ENCODE results near the gene GNGT2.

Gene GNGT2

DNA sequence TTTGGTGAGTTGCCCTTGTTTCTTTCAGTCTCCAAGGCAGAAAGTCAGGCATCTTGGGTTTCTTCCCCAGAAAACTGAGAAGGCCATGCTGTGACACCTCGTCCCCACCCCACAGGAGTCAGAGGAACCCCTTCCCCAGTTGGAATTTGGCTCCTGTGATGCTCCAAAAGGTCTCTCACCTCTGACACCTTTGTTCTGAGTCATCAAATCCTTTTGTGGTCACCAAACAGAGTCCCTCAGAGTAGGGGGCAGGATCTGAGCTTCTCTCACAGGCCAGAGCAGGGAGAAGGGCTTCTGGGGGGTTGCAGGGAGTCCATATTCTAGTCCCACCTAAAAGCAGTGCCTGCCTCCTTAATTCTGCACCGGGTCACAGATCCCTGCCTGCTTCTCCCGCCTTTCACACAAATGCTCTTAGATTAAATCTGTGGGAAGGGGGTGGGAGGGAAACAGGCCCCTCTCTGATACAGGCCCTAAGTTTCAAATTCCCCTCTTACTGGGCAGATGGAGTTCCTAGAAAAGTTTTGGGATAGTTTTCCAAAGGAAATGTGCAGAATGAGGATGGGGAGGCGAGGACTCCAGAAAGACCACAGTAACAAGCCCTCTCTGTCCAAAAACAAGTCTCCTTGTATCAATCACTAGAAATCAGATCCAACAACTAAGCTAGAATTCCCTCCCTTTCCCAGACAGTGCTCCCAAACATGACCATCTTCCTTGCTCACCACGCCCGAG lies 18.9 kb upstream of the GNGT2 start:
- DNase-seq (ENCODE audit: low spot score) = no peak

DNA sequence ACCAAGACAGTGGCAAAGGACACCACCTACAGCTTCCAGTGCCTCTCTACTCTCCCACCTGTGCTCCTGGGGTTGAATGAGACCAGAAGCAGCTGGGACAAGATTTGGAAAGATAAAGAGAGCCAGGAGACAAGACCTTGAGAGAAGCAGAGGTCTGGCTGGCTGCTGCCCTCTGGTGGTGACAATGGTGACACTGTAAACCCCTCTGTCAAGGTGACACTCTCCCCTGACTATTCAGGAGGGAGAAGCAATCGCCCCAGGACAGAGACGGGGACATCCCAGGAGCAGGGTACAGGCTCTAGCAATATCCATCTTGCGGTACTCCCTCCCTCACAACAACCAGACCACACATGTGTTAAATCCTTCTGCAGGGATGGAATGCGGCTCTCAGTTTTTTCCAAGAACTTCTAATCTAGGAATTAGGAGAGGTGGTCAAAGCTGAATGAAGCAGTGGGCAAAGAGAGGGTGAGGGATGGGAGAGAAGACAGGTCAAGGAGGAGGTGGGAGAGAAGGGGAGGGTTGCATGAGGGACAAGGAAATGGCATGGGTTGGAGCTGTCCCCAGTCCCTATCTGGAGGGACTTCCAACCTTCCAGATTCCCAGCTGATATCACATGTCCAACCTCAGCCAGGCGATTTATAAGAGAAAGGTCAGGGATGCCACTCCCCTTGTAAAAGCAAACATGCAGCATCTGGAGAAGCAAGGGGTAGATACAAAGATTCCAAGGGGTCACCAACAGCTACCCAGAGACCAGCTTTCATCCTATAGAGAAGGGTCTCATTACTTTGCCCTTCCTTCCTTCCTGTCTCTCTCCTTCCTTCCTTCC lies 17.3 kb upstream of the GNGT2 start:
- DNase-seq (ENCODE audit: low spot score) = peak; percentile 85

DNA sequence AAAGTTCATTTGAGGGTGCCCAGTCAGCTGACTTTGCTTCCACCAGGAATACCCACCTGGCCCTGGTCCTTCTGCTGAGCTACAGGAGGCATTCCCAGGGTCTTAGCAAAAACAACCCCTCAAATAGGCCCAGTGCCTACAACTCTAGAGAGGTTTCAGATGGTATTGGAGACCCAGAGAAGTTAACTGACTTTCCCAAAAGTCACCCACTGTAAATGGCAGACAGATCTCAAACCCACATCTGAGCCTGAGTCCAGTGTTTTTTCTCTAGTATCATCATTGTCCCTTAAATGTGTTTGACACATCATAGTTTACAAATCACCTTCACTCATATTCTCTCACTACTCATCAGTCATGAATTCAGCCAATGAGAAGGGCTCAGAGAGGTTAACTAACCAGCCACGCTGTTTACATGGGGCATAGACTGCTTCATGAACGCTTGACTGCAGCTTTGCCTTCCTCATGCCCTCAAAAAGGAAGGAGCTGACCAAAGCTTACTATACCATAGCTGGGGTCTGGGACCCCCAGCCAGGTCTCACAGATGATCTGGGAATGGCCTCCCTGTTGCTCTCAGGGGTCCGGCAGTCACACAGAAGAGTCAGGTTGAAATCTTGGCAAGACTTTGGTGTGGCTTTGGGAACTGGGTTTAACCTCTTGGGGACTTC lies 16.5 kb upstream of the GNGT2 start:
- no peak for DNase-seq (ENCODE audit: low spot score)

DNA sequence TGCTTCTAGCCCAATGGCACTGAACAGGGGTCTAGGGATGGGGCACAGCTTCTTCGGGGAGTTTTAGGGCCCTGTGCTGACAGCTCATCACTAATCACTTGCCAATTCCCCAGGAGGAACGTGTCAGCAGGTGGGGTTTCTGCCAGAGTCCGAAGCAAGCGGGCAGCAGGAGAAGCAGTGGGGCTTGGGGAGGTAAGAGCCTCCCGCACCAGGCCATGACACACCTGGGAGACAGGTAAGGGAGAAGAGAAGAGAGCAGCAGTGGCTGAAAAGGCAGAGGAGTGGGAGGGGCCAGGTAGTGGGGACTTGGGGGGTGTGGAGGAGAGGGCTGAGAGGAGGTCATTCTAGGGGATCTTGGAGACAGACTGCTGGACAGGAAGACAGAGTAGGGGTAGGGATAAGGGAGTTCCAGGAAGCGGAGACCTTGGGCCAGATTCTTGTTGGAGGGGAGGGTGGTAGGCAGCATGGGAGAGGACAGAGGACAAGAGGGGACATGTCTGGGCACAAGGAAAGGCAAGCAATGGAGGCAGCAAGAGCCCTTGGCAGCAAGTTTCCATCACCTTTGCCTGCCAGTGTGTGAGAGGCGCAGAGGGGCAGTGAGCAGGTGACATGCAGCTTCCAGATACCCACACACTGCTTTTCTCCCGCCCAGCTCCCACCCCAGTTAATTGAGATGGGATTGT lies 15.3 kb upstream of the GNGT2 start:
- DNase-seq (ENCODE audit: low spot score) = no peak

DNA sequence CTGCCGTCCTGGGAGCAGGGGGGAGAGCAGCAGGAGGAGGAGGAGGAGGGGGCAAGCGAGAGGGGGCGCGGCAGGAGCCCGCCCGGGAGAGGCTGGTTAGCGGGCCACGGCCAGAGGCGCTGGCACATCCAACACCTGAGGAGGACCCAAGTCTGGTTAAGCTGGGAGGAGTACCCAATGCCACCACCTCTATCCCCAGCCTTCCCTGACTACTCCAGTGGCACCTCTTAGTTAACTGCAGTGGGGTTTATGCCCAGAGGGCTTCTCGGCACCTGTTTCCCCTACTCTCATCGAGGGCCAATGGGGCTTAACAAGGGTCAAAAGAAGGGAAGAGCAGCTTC lies 14.6 kb upstream of the GNGT2 start:
- no peak for DNase-seq (ENCODE audit: low spot score)

DNA sequence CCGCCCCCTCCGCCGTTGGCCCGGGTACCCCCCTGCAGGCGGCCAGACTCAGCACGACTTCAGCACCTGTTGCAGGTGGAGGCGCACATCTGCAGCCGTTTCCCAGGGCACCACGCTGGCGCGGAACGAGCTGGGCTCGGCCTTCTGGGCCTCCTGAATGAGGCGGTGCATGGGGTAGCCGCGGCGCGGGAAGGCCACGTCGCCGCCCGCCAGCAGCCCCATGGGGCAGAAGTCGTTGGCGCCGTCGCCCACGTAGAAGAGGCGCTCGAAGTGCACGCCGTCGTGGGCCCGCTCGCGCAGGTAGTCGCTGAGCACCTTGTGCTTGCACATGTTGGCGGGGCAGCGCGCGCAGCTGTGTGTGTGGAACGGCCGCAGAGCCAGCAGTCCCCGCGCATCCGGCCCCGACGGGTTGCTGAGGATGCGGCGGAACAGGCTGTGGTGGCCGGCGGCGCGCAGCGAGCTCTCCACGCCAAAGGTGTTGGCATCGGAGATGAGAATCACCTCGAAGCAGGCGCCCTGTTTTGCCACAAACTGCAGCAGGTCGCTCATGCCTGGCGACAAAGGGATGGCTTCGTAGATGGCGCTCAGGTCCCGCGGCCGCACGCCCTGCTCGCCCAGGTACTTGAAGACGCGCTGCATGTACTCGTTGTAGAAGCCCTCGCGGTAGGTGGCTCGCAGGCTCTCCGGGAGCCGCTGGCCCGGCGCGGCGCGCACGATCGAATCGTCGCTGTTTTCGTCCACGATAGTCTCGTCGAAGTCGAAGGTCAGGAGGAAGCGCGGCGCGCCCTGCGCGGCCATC lies 14.0 kb upstream of the GNGT2 start:
- DNase-seq (ENCODE audit: low spot score) = no peak

DNA sequence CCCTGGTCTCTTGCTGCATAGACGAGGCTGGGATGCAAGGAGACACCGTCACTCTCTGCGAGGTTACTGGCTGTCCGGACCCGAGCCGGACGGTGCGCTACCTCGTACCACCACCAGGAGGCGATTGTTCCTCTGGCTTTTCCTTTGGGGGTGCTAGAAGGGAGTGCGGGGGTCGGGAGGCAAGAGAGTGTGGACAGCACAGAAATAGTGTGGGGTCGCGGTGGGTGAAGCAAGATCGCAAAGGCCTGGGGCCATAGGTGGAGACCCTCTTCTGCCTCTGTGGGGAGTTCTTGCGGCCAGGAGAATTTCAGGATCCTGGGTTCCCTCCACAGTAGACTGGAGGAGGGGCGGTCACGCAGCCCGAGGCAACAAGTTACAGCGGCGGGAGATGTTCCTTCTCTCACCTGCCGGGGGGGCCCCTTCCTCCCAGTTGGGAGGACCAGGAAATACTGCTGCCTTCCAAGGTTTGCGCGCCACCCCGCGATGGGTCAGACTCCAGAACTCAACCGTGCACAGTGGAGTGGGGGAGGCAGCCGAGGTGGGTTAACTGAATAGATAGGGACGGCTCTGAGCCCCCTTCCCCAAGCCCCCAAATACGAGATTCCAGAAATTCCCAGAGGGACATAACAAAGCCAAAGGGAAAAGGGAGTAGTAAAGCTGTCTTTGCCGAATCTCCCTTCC lies 13.3 kb upstream of the GNGT2 start:
- peak; percentile 80 for DNase-seq (ENCODE audit: low spot score)

DNA sequence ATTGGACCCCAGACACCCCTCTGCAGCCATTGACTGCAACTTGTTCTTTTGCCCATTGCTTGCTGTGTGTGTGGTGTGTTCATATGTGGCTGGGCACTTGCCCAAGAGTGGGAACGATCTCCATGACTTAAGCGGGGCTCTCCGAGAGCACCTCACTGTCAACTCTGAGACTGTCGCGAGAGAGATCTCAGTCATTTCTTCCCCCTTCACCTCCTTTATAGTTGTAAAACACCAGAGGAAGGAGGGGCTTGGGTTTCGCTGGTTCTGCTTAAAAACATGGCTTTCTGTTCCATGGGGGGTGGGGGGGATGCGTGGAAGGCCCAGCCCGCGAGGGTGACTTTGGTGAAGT lies 12.8 kb upstream of the GNGT2 start:
- no peak for DNase-seq (ENCODE audit: low spot score)

DNA sequence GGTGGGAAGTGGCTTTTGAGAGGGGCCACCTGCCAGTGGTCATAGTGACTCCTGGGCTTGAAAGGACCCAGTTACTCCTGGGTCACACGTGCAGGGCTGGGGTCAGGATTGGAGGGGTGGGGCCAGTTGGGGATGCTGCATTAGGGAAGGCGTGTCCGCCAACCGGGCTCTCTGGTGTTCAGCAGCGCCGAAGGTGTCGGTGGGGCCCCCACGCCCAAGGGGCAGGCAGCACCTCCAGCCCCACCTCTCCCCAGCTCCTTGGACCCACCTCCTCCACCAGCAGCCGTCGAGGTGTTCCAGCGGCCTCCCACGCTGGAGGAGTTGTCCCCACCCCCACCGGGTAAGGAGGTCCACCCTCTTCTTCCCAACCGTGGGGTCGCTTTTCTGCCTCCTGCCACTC lies 9.6 kb upstream of the GNGT2 start:
- no peak for DNase-seq (ENCODE audit: low spot score)

DNA sequence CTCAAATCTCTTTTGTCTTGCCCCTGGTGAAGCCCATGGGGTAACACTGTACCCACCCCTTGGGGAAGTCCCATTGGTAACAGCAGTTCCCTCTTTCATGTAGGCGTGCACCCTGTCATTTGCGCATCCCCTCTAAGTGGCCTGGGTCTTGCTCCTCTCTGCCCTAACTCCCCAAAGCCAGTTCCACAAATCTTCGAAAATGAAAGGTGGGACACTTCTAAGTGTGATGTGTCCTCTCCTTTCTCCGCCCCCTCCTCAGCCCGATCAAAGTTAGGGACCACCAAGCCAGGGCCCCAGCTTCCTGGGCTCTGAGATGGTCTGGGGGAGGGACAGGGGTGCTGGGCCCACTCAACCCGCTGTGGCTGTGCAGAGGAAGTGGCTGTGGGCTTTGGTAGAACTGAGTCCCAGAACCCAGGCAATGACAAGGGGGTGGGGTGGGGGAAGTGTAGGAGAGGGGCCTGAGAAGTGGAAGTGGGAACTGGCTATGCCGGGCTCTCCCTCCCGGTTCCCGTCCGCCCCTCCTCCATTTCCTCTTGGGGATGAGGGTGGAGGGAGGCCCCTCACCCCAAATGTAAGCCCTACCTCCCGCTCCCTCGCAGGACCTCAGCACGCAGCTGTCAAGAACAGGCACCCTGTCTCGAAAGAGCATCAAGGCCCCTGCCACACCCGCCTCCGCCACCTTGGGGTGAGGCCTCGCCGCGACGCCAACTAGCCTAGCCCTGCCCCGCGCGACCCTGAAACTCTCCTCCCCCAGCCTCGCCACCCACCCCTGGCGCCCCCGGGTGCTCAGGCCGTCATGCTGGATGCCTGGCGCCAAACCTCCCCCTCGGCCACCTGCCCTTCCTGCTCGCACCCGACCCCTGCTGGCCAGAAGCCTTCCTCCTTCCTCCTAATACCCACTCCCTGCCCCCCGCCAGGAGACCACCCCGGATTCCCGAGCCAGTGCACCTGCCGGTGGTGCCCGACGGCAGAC lies 8.9 kb upstream of the GNGT2 start:
- no peak for DNase-seq (ENCODE audit: low spot score)

DNA sequence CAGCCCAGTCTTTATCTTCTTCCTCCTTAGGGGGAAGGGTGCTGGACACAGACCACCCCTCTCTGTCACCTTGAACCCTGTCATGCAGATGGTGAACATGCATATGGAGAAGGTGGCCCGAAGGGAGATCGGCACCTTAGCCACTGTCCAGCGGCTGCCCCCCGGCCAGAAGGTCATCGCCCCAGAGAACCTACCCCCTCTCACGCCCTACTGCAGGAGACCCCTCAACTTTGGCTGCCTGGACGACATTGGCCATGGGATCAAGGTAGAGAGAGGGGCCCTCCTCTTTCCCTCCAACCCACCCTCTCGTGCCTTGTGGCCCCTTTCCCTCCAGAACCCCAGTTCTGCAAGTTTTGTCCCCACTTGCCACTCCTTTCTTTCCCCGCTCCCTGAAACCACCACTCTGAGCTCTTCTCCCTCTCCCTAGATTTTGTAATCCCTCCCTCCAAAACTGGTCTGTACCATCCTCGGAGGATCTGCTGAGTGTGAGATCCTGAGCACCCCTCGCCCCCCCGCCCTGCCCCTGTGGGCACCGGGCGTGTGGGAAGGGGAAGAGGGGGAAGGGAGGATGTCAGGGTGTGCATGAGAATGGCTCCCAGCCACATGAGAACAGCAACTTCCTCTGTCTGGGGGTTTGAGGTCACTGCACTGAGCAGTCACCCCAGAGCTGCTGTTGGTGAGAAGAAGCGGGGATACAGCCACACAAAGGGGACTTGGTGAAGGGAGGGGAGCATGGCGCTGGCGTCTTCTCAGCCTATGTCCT lies 7.5 kb upstream of the GNGT2 start:
- DNase-seq (ENCODE audit: low spot score) = no peak

DNA sequence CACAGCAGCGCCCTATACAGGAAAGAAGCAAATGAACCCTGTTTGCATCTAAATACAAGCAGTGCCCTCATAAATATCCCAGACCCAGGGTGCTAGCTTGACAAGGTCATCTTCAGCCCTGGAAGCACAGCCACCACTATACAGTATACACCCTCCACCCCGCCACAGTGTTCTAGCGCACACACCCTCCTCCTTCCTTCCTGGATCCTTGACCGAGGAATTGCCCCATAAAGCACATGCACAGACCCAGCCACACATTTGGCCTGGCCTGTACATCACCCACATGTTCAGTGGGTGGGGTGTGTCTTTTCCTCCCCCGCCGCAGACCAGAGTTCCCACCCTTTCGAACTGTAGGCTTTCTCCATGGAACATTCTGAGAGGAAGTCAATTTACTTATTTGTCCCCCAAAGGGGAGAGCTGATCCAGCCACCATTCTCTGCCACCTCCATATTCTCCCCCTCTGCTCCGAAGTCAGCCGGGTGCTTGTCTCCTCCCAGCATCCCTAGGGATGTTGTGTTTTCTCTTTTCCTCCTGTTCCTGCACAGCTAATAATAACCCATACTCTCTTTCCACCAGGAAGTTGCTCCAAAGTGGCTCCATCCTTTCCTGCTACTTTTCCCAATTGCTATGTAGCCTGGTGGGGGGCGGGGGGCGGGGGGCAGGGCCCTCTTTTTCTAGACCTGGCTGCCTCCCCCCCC lies 6.7 kb upstream of the GNGT2 start:
- no peak for DNase-seq (ENCODE audit: low spot score)

DNA sequence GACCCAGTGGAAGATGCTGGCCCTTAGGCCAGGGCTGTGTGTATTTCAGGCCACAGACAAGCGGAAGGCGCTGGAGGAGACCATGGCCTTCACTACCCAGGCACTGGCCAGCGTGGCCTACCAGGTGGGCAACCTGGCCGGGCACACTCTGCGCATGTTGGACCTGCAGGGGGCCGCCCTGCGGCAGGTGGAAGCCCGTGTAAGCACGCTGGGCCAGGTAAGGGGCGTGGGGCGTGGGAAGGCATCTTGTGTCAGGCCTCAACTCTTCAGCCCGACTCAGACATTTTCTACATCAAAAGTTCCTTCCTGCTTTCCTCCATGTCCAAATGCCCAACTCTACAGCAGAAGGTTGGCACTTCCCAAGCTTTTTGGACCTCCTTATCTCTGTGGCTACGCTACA lies 6.1 kb upstream of the GNGT2 start:
- DNase-seq (ENCODE audit: low spot score) = no peak

DNA sequence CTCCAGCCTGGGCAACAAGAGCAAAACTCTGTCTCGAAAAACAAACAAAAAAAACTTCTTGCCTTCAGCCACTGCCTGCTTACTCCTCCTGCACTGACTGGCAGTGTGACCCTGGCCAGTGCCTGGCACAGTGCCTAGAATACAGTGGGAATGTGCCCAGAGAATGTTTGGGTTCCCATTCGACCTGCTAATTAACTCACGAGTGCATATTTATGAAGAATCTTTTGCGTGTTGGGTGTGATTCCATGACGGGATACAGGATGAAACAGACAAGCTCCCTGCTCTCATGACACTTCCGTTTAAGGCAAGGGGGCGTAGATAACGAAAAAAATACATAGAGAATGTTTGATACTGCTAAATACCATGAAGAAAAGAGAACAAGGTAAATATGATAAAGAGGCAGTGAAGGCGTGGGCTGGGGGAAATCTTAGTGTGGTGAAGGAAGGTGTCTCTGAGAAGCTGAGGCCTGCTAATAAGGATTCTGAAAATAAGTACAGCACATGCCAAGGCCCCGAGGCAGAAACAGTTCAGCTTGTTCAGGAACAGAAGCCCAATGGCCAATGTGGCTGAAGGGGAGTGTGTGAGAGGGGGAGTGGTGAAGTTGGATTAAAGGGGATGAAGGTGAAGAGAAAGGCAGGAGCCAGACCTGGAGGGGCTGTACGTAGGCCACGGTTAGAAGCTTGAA lies 4.4 kb upstream of the GNGT2 start:
- no peak for DNase-seq (ENCODE audit: low spot score)

DNA sequence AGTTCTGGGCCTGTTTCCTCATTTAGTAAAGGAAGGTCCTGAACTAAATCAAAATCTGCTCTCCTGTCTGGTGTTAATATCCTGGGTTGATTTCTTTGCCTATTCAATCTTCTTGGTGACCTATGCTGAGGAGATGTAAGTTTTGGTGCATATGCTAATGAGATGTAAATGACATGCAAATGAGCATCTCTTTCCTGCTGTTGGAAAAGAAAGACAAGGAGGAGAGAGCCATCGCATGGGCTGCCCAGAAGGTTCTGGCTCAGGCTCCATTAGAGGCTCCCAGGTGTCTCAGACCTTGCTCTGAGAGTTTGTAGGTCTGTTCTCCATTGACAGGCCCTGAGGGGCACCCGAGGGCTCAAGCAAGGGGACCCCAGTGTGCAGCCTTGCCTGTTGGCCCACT lies 3.5 kb upstream of the GNGT2 start:
- DNase-seq (ENCODE audit: low spot score) = no peak

DNA sequence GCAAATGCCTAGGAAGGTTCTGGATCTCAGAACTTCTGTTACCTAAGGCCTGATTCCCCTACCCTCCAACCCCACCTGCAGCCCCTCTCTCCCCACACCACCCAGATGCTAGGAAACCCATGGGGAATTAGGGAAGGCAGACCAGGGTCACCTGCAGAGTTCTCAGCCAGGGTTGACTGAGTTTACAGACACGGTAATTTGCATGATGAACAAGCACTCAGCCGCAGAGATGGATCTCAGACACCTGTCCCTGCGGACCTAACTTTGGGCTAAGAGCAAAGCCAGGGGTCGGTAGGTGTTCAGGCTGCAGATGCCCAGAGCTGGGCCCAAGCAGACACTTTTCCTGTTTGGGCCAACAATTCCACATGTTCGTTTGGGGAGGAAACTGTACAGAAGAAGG lies 3.0 kb upstream of the GNGT2 start:
- no peak for DNase-seq (ENCODE audit: low spot score)

DNA sequence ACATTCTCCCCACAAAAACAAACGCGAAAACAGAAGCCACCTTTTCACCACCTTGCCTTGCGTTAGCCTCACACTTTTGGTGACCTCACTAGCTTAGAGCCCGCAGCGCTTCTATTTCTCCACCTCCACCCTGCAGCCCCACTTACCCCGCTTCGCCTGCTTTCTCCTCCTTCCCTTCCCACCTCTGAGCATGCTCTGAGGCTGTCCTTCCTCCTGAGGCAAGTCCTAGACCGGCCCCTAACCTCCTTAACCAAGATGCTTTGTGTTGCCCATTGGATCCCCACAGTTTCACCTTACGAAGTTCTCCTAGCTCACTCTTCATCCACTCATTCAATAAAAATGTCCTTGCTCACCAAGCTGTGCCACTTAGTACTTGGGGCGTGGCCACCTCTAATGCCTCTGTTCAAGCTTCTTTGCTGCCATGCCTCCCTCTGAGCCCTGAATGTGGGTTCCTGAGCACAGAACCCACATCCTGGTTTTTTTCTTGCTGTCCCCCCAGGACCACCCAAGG lies 1.3 kb downstream of the GNGT2 start:
- DNase-seq (ENCODE audit: low spot score) = no peak

DNA sequence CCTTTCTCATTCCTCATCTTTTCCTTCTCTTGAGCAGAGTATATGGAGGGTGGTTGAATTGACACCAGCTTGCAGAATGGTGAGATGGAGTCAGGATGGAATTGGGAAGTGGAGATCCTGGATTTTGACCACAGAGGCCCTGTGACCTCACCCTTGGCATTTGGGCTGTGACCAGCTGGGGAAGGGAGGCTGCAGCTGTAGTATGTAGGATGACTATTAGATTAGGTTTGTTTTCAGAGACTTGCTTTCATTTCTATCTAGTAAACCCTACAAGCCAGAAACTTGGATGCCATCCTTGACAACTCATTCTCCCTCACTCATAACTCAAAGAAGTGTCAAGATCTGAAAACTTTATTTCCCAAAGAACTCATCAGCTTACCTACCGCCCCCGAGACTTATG lies 5.9 kb downstream of the GNGT2 start:
- no peak for DNase-seq (ENCODE audit: low spot score)
